Right lobe of liver (tissue), 6 donors: Measurements from ENCODE around the gene FAM3C. TPM values are rescaled to one million over a fixed set of nuclear protein-coding genes. Genes with fewer than 3 reads are reported as not detected.
A peak's percentile ranks its signal among the peaks of the same experiment; 100 is the strongest.
"Not testable (repeated sequence)": the region's sequence is repeated elsewhere in the genome, so short reads cannot be mapped to it uniquely, and the experiment has no call there.

Source experiments
- ATAC-seq, 4 donors: fragments of 200-7000 bp; cut with Tn5 transposase; one replicate each; pipeline ENCODE4 v1.9.1; 2020; ENCODE audit warnings: mild to moderate bottlenecking in 4 of 4, moderate library complexity in 4 of 4
- DNase-seq, 3 donors: peaks; one replicate each; pipeline ENCODE4 v3.0.0-alpha.2; 2020
- H3K27ac ChIP-seq, 3 donors: fragments of 200-600 bp; one replicate each; pipeline ENCODE4 v1.8.0; 2022
- H3K27me3 ChIP-seq, 2 donors: fragments of 200-600 bp; one replicate each; pipeline ENCODE4 v1.8.0; 2022
- H3K36me3 ChIP-seq, 4 donors: fragments of 200-600 bp; sonication (generic) in 1 of 4; one replicate each; pipeline versions ENCODE4 v1.5.1 to v1.8.0; 2017 to 2022; ENCODE audit warnings: control low read depth in 1 of 4
- H3K4me1 ChIP-seq, 4 donors: fragments of 200-600 bp; sonication (generic) in 1 of 4; one replicate each; pipeline versions ENCODE4 v1.5.1 to v1.8.0; 2017 to 2022; ENCODE audit warnings: control low read depth in 1 of 4
- H3K4me3 ChIP-seq, 3 donors: fragments of 200-600 bp; one replicate each; pipeline ENCODE4 v1.8.0; 2022
- H3K9me3 ChIP-seq, 4 donors: fragments of 200-600 bp; sonication (generic) in 1 of 4; one replicate each; pipeline versions ENCODE4 v1.5.1 to v1.8.0; 2017 to 2022; ENCODE audit warnings: control low read depth in 1 of 4
- CTCF ChIP-seq, 4 donors: fragments of 200-600 bp in 3 of 4; fragments of 450-650 bp in 1 of 4; IDR thresholded peaks; one replicate each; pipeline versions ENCODE4 v1.5.1 to v1.8.0; 2016 to 2022; ENCODE audit warnings: antibody characterized with exemption in 4 of 4, mild to moderate bottlenecking in 2 of 4
- POLR2A ChIP-seq: fragments of 450-650 bp; IDR thresholded peaks from one replicate; pipeline ENCODE4 v1.6.1; 2017; ENCODE audit warnings: antibody characterized with exemption, mild to moderate bottlenecking
- WGBS: methylation state at CpG from one replicate; pipeline ENCODE4 v1.1.6; 2018; ENCODE audit warnings: low coverage, low lambda C conversion rate; ENCODE audit not compliant: insufficient coverage; ENCODE audit errors: missing lambda C conversion rate; 5-methylcytosine and 5-hydroxymethylcytosine counted together
- intact Hi-C, 2 donors: fragments of 100-400 bp; cut with DNase I; formaldehyde crosslinking; loops; one replicate each; pipeline versions ENCODE4 v1.11.2 to v1.14.1; 2022
- total RNA-seq, 6 experiments: library from RNA; depleted of rRNA in 2 of 6; stranded (reverse); fragments of >200 nt in 2 of 6; fragmentation: NEBNext Ultra II Directional in 3 of 6; extraction: Animal tissue kit (Norgen Biotek cat#: 25700) in 3 of 6; gene quantifications; one replicate each; pipeline versions ENCODE4 v1.1.0 to v1.2.4, GENCODE V29; 2016 to 2023
- donor health status: DM: no; HTN: yes; CAD: no.
- donor health status: DM: no; HTN: no; CAD: no.
- donor health status: DM: no; HTN: no; CAD: no.
- donor health status: DM: no; HTN: yes; CAD: no.
- donor health status: DM: no; HTN: yes; CAD: no.

The FAM3C gene
- total RNA-seq, 6 experiments from 2014 or later, result 13.6 to 41.3 (median 31.8) TPM

- H3K4me3 ChIP-seq, result no peak overlapping the region
- DNase-seq, result no peak
- H3K27ac ChIP-seq, result no peak overlapping the region
- 69% methylated on average over 4 of the region's 4 CpGs for WGBS
- no peak for ATAC-seq
- no peaks in the 10 kb centered on the region for H3K27me3 ChIP-seq
- no peaks in the 10 kb centered on the region for H3K36me3 ChIP-seq
- no peaks in the 10 kb centered on the region for H3K9me3 ChIP-seq
- TF ChIP-seq CTCF (IDR thresholded peaks at IDR 0.05) (no peak), POLR2A (no peak)
- H3K4me1 ChIP-seq, result no peaks in the 10 kb centered on the region
- intact Hi-C loops, result no loop called here
These were observed 32.9 kb upstream of the FAM3C start for GRCh38 chr7:121428855-121429489.

- no CpG with 5 or more reads among the region's 17 CpGs for WGBS
- H3K4me3 ChIP-seq, H3K9me3 ChIP-seq, DNase-seq, intact Hi-C loops, H3K27ac ChIP-seq, H3K4me1 ChIP-seq, ATAC-seq, H3K27me3 ChIP-seq, H3K36me3 ChIP-seq: not testable (repeated sequence)
These were observed 25.6 kb upstream of the FAM3C start for GRCh38 chr7:121421743-121422142.

- Histone ChIP-seq H3K36me3 (no peaks in the 10 kb centered on the region), H3K27ac (no peak overlapping the region), H3K4me3 (no peak overlapping the region), H3K4me1 (peaks cover 0 to 9% (median 0%) of the 10 kb centered on the region in 4 donors), H3K27me3 (no peaks in the 10 kb centered on the region), H3K9me3 (no peaks in the 10 kb centered on the region)
- intact Hi-C loops, result no loop called here
- no peak for ATAC-seq
- DNase-seq, result no peak
- 61% methylated on average over 3 of the region's 3 CpGs for WGBS
- TF ChIP-seq POLR2A (no peak), CTCF (IDR thresholded peaks at IDR 0.05) (no peak)
These were observed 24.9 kb upstream of the FAM3C start for GRCh38 chr7:121420976-121421375.

- 56% methylated on average over 6 of the region's 6 CpGs for WGBS
- Histone ChIP-seq H3K9me3 (no peaks in the 10 kb centered on the region), H3K27me3 (no peaks in the 10 kb centered on the region), H3K4me1 (peaks cover 0 to 9% (median 0%) of the 10 kb centered on the region in 4 donors), H3K36me3 (no peaks in the 10 kb centered on the region), H3K4me3 (no peak overlapping the region), H3K27ac (peak overlapping the region in 1 of 3 donors; percentile 24)
- DNase-seq, result peak in 1 of 3 donors; percentile 63
- no peak for TF ChIP-seq CTCF (IDR thresholded peaks at IDR 0.05)
- TF ChIP-seq POLR2A, result no peak
- intact Hi-C loops, result no loop called here
- peak; percentile 39 to 96 (median 52) for ATAC-seq
These were observed 23.4 kb upstream of the FAM3C start for GRCh38 chr7:121419201-121420148.

- 73% methylated on average over 1 of the region's 1 CpG for WGBS
- H3K9me3 ChIP-seq, result no peaks in the 10 kb centered on the region
- DNase-seq (no peak), ATAC-seq (no peak)
- H3K27me3 ChIP-seq, result no peaks in the 10 kb centered on the region
- no peaks in the 10 kb centered on the region for H3K36me3 ChIP-seq
- intact Hi-C loops, result no loop called here
- no peak overlapping the region for H3K4me3 ChIP-seq
- H3K27ac ChIP-seq, result no peak overlapping the region
- TF ChIP-seq CTCF (IDR thresholded peaks at IDR 0.05), result no peak
- no peak for TF ChIP-seq POLR2A
- H3K4me1 ChIP-seq, result peaks cover 0 to 9% (median 0%) of the 10 kb centered on the region in 4 donors
These were observed 20.4 kb upstream of the FAM3C start for GRCh38 chr7:121416533-121416932.
